IMR-90 (cell line): ENCODE measurements around the gene NAA35. TPM values are rescaled to one million over a fixed set of nuclear protein-coding genes. Genes with fewer than 3 reads are reported as not detected.

ENCODE experiments used
- ATAC-seq: fragments of 200-7000 bp; cut with Tn5 transposase; 2 replicates; pipeline ENCODE4 v1.9.1; 2020; ENCODE audit warnings: low read depth, mild to moderate bottlenecking, moderate library complexity
- BruUV-seq: library from RNA; stranded (reverse); fragments of 400-500 nt; replicated peaks from 2 replicates; lab custom pipeline; 2021; lab: Mats Ljungman, UMichigan
- CTCF ChIA-PET: fragments of 300-600 bp; formaldehyde crosslinking; extraction: SDS; loops from one replicate; lab custom pipeline; 2021; ENCODE audit warnings: antibody characterized with exemption; lab: Yijun Ruan, JAX
- POLR2A ChIA-PET: fragments of 300-600 bp; sonication (Branson Sonifier 250); formaldehyde crosslinking; loops from one replicate; lab custom pipeline; 2022; ENCODE audit warnings: antibody characterized with exemption; ENCODE audit not compliant: unreplicated experiment; lab: Charles Lee
- DNase-seq: peaks from one replicate; pipeline ENCODE4 v3.0.0; 2013
- H2AFZ ChIP-seq: replicated peaks from 2 replicates; pipeline ENCODE3; 2013; ENCODE audit warnings: low read length, mild to moderate bottlenecking; ENCODE audit not compliant: poor library complexity
- H2AK5ac ChIP-seq: 2 replicates; pipeline ENCODE4 v1.6.1; 2013; ENCODE audit warnings: low read depth, low read length, inconsistent platforms
- H2AK9ac ChIP-seq: replicated peaks from 2 replicates; pipeline ENCODE3; 2013; ENCODE audit warnings: mild to moderate bottlenecking, low read depth, low read length, moderate library complexity; ENCODE audit not compliant: poor library complexity
- H2BK120ac ChIP-seq: 2 replicates; pipeline ENCODE4 v1.6.1; 2013; ENCODE audit warnings: low read depth, low read length, inconsistent platforms
- H2BK15ac ChIP-seq: 3 replicates; pipeline ENCODE4 v1.6.1; 2013; ENCODE audit warnings: low read depth, low read length, inconsistent platforms
- H2BK20ac ChIP-seq: 2 replicates; pipeline ENCODE4 v1.6.1; 2013; ENCODE audit warnings: low read depth, mild to moderate bottlenecking, inconsistent platforms, low read length, moderate library complexity
- H2BK5ac ChIP-seq: 2 replicates; pipeline ENCODE4 v1.6.1; 2013; ENCODE audit warnings: mild to moderate bottlenecking, low read depth, low read length, inconsistent platforms; ENCODE audit not compliant: poor library complexity, severe bottlenecking
- H3K14ac ChIP-seq: replicated peaks from 2 replicates; pipeline ENCODE4 v1.6.1; 2013; ENCODE audit warnings: low read depth, low read length, inconsistent platforms
- H3K18ac ChIP-seq: 2 replicates; pipeline ENCODE4 v1.6.1; 2013; ENCODE audit warnings: low read depth, low read length, control low read depth
- H3K23ac ChIP-seq: 2 replicates; pipeline ENCODE4 v1.6.1; 2013; ENCODE audit warnings: low read depth, low read length, inconsistent platforms
- H3K27ac ChIP-seq: 2 replicates; pipeline ENCODE4 v1.5.1; 2013; ENCODE audit warnings: mild to moderate bottlenecking, control low read depth, low read length; ENCODE audit not compliant: insufficient read depth
- H3K27me3 ChIP-seq: 2 replicates; pipeline ENCODE4 v1.6.1; 2013; ENCODE audit warnings: low read length; ENCODE audit not compliant: control insufficient read depth, insufficient read depth
- H3K36me3 ChIP-seq: 2 replicates; pipeline ENCODE4 v1.6.1; 2013; ENCODE audit warnings: low read length, mixed read lengths; ENCODE audit not compliant: control insufficient read depth, insufficient read depth
- H3K4ac ChIP-seq: 2 replicates; pipeline ENCODE4 v1.6.1; 2013; ENCODE audit warnings: low read depth, low read length, inconsistent platforms
- H3K4me1 ChIP-seq: 2 replicates; pipeline ENCODE4 v1.6.1; 2013; ENCODE audit warnings: low read length, mixed read lengths; ENCODE audit not compliant: control insufficient read depth, insufficient read depth
- H3K4me2 ChIP-seq: 2 replicates; pipeline ENCODE4 v1.6.1; 2013; ENCODE audit warnings: low read depth, mild to moderate bottlenecking, control low read depth, low read length, moderate library complexity
- H3K4me3 ChIP-seq: 2 replicates; pipeline ENCODE4 v1.5.1; 2013; ENCODE audit warnings: low read depth, mild to moderate bottlenecking, control low read depth, low read length, moderate library complexity; ENCODE audit not compliant: insufficient read depth
- H3K56ac ChIP-seq: 2 replicates; pipeline ENCODE4 v1.6.1; 2013; ENCODE audit warnings: low read length, inconsistent platforms; ENCODE audit not compliant: insufficient read depth; ENCODE audit errors: extremely low read depth
- H3K79me1 ChIP-seq, 2 experiments: 2 replicates each; pipeline ENCODE4 v1.6.1; 2013; ENCODE audit warnings: low read length in 2 of 2, inconsistent platforms in 1 of 2, low read depth in 1 of 2
- H3K9ac ChIP-seq: 2 replicates; pipeline ENCODE4 v1.6.1; 2013; ENCODE audit warnings: low read depth, low read length, control low read depth
- H3K9me1 ChIP-seq: 2 replicates; pipeline ENCODE4 v1.6.1; 2013; ENCODE audit warnings: low read length, inconsistent platforms; ENCODE audit not compliant: insufficient read depth
- H3K9me3 ChIP-seq: 2 replicates; pipeline ENCODE4 v1.6.1; 2013; ENCODE audit warnings: low read length; ENCODE audit not compliant: control insufficient read depth, insufficient read depth
- H4K20me1 ChIP-seq: 2 replicates; pipeline ENCODE4 v1.6.1; 2013; ENCODE audit warnings: low read length, inconsistent platforms; ENCODE audit not compliant: insufficient read depth
- H4K5ac ChIP-seq: 2 replicates; pipeline ENCODE4 v1.6.1; 2013; ENCODE audit warnings: mild to moderate bottlenecking, low read depth, low read length, control low read depth
- H4K8ac ChIP-seq, 2 experiments: 2 replicates each; pipeline ENCODE4 v1.6.1; 2013; ENCODE audit warnings: low read depth in 2 of 2, low read length in 2 of 2, control low read depth in 1 of 2, inconsistent platforms in 1 of 2
- H4K91ac ChIP-seq: 2 replicates; pipeline ENCODE4 v1.6.1; 2013; ENCODE audit warnings: low read depth, low read length, inconsistent platforms; ENCODE audit not compliant: insufficient read depth
- CEBPB ChIP-seq: IDR thresholded peaks from 2 replicates; pipeline ENCODE4 v1.6.1; 2012; ENCODE audit warnings: low read depth, low read length, improper control_type of control experiment
- CTCF ChIP-seq: conservative IDR thresholded peaks from 2 replicates; pipeline ENCODE4 v1.5.1; 2012; ENCODE audit warnings: mild to moderate bottlenecking, low read depth, low read length, improper control_type of control experiment
- RAD21 ChIP-seq: IDR thresholded peaks from 2 replicates; pipeline ENCODE4 v1.6.1; 2012; ENCODE audit warnings: low read length, improper control_type of control experiment
- SMC3 ChIP-seq: fragments of 150-350 bp; IDR thresholded peaks from 2 replicates; pipeline ENCODE4 v1.6.1; 2016; ENCODE audit warnings: low read depth, mild to moderate bottlenecking, antibody characterized with exemption, low read length, moderate library complexity
- WGBS, 2 experiments: methylation state at CpG; one replicate each; pipeline versions ENCODE4 v1.1.5 to v1.1.7; 2013; ENCODE audit warnings: missing lambda C conversion rate in 2 of 2; ENCODE audit not compliant: insufficient read length in 1 of 2; ENCODE audit errors: extremely low coverage in 2 of 2; 5-methylcytosine and 5-hydroxymethylcytosine counted together
- dilution Hi-C: fragments of 300-500 bp; cut with HindIII; formaldehyde crosslinking; loops from one replicate; pipeline ENCODE4 v1.14.3; 2018; ENCODE audit warnings: low sequenced_read_pairs; ENCODE audit not compliant: unreplicated experiment
- in situ Hi-C: fragments of 300-500 bp; cut with MboI; formaldehyde crosslinking; loops from 3 replicates; pipeline ENCODE4 v1.14.3; 2019; ENCODE audit warnings: low sequenced_read_pairs, inconsistent platforms, mixed read lengths
- intact Hi-C: fragments of 100-400 bp; cut with micrococcal nuclease; formaldehyde crosslinking; loops from 2 replicates; pipeline ENCODE4 v1.10.0; 2022
- polyA plus RNA-seq, 3 experiments: library from polyadenylated mRNA; depleted of rRNA; stranded (reverse); fragments of >200 nt; gene quantifications; 2 replicates each; pipeline ENCODE4 v1.2.3, GENCODE V29; 2012; ENCODE audit warnings: low replicate concordance in 1 of 3
- total RNA-seq: library from RNA; depleted of rRNA; stranded (reverse); fragments of >200 nt; gene quantifications from 2 replicates; pipeline ENCODE4 v1.2.3, GENCODE V29; 2012
- TF ChIP-seq, protein P1 (sequence below): fragments of 150-350 bp; IDR thresholded peaks from 2 replicates; pipeline ENCODE4 v1.6.1; 2017; ENCODE audit warnings: mild to moderate bottlenecking, antibody characterized with exemption, low read length, low read depth

The NAA35 gene
- total and polyA plus RNA-seq, 2 of the 4 experiments (the other 2 are of a cell fraction): 13.1 to 16.5 TPM

GRCh38 chr9:85900504-85901201 is 40.3 kb upstream of the NAA35 start:
- dilution Hi-C loops: no loop called here
- H3K4me1 ChIP-seq: no peaks in the 10 kb centered on the region
- no peak overlapping the region for H4K91ac ChIP-seq
- no peak overlapping the region for H4K8ac ChIP-seq
- no CpG with 5 or more reads among the region's 9 CpGs for WGBS, 2 experiments
- H3K4ac ChIP-seq: no peak overlapping the region
- H2AFZ ChIP-seq: no peak overlapping the region
- peak; percentile 35; the same call in 1 of the 2 replicates for TF ChIP-seq SMC3
- TF ChIP-seq, protein P1, sequence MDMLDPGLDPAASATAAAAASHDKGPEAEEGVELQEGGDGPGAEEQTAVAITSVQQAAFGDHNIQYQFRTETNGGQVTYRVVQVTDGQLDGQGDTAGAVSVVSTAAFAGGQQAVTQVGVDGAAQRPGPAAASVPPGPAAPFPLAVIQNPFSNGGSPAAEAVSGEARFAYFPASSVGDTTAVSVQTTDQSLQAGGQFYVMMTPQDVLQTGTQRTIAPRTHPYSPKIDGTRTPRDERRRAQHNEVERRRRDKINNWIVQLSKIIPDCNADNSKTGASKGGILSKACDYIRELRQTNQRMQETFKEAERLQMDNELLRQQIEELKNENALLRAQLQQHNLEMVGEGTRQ: no peak
- TF ChIP-seq CTCF: peak; percentile 52
- peak; percentile 40 for TF ChIP-seq RAD21
- TF ChIP-seq CEBPB: no peak
- in situ Hi-C loops: no loop called here
- H4K5ac ChIP-seq: no peak overlapping the region
- CTCF ChIA-PET: no interaction called here
- H3K27me3 ChIP-seq: no peaks in the 10 kb centered on the region; the same call in 1 of the 2 replicates
- peak; percentile 36 for DNase-seq
- no peak overlapping the region for H2BK15ac ChIP-seq
- no peak overlapping the region for H3K18ac ChIP-seq
- no peaks in the 10 kb centered on the region for H3K36me3 ChIP-seq
- H3K4me2 ChIP-seq: no peak overlapping the region
- H2AK5ac ChIP-seq: no peak overlapping the region
- POLR2A ChIA-PET: no interaction called here
- no peaks in the 10 kb centered on the region for H3K79me1 ChIP-seq
- H4K20me1 ChIP-seq: no peaks in the 10 kb centered on the region
- no peak overlapping the region for H3K9ac ChIP-seq
- BruUV-seq: no TSS peak
- no peak overlapping the region for H3K23ac ChIP-seq
- no peak overlapping the region for H3K27ac ChIP-seq
- H2BK5ac ChIP-seq: no peak overlapping the region
- no peak overlapping the region for H3K4me3 ChIP-seq
- H3K9me3 ChIP-seq: no peaks in the 10 kb centered on the region
- H3K14ac ChIP-seq: no peak overlapping the region
- H2AK9ac ChIP-seq: no peak overlapping the region
- ATAC-seq: peak; percentile 75; the same call in 1 of the 2 replicates
- H3K56ac ChIP-seq: no peak overlapping the region
- intact Hi-C loops: loop anchor here (5.0 kb wide), 2 partner anchors 37 to 83 kb away; no protein-coding TSS in a partner anchor
- H2BK120ac ChIP-seq: no peak overlapping the region
- H3K9me1 ChIP-seq: no peaks in the 10 kb centered on the region
- H2BK20ac ChIP-seq: no peak overlapping the region
